K562 (cell line): ENCODE data around the gene SFXN3. TPM values are rescaled to one million over a fixed set of nuclear protein-coding genes. Genes with fewer than 3 reads are reported as not detected.

Experiments
- ARHGAP35 ChIP-seq: fragments of 450-650 bp; IDR thresholded peaks from 2 replicates; pipeline ENCODE4 v1.6.1; 2018; ENCODE audit not compliant: partially characterized antibody
- BRD4 ChIP-seq: fragments of 200-600 bp; sonication (generic); IDR thresholded peaks from 2 replicates; pipeline ENCODE4 v1.6.1; 2017; ENCODE audit warnings: inconsistent platforms
- BRF1 ChIP-seq: IDR thresholded peaks from 3 replicates; pipeline ENCODE4 v1.6.1; 2011; ENCODE audit warnings: borderline replicate concordance, mild to moderate bottlenecking; ENCODE audit not compliant: insufficient read length; ENCODE audit errors: extremely low read depth
- JUN ChIP-seq, 2 experiments: sonication (generic) in 1 of 2; formaldehyde crosslinking in 1 of 2; IDR thresholded peaks; 2 replicates each; pipeline versions ENCODE4 v1.6.1 to v1.8.0; 2012 to 2022; ENCODE audit warnings: borderline replicate concordance in 2 of 2, mild to moderate bottlenecking in 2 of 2, improper control_type of control experiment in 1 of 2, low read depth in 1 of 2, low read length in 1 of 2, missing genetic modification reagents in 1 of 2
- KLF13 ChIP-seq: fragments of 450-650 bp; IDR thresholded peaks from 2 replicates; pipeline ENCODE4 v1.6.1; 2016; ENCODE audit warnings: missing genetic modification characterization, low read depth, mild to moderate bottlenecking, missing compliant biosample characterization, moderate library complexity, borderline replicate concordance
- KLF6 ChIP-seq: fragments of 250-450 bp; sonication (Bioruptor Pico); IDR thresholded peaks from 2 replicates; pipeline ENCODE4 v1.4.0; 2020; ENCODE audit warnings: mild to moderate bottlenecking, moderate library complexity, borderline replicate concordance
- LARP7 ChIP-seq: fragments of 450-650 bp; IDR thresholded peaks from 2 replicates; pipeline ENCODE4 v1.6.1; 2016
- MTA2 ChIP-seq: fragments of 450-650 bp; IDR thresholded peaks from 2 replicates; pipeline ENCODE4 v1.6.1; 2016; ENCODE audit warnings: low read depth
- RNF219 ChIP-seq: fragments of 250-450 bp; sonication (Bioruptor Pico); IDR thresholded peaks from 2 replicates; pipeline ENCODE4 v1.5.0; 2022; ENCODE audit warnings: mild to moderate bottlenecking
- SMC3 ChIP-seq: conservative IDR thresholded peaks from 2 replicates; pipeline ENCODE4 v1.6.1; 2011; ENCODE audit warnings: low read depth, low read length, improper control_type of control experiment; ENCODE audit not compliant: insufficient read depth
- TRIM24 ChIP-seq, 2 experiments: fragments of 450-650 bp; IDR thresholded peaks; 2 replicates each; pipeline ENCODE4 v1.6.1; 2016
- YY1 ChIP-seq, 3 experiments: IDR thresholded peaks; 2 replicates each; pipeline ENCODE4 v1.6.1; 2011; ENCODE audit warnings: low read length in 2 of 3, mild to moderate bottlenecking in 2 of 3, moderate library complexity in 2 of 3, borderline replicate concordance in 1 of 3, control low read depth in 1 of 3, low read depth in 1 of 3; ENCODE audit not compliant: insufficient read depth in 3 of 3, insufficient replicate concordance in 2 of 3, control insufficient read depth in 1 of 3, insufficient read length in 1 of 3; ENCODE audit errors: extremely low read depth in 1 of 3
- ZFP36 ChIP-seq: fragments of 150-350 bp; IDR thresholded peaks from 2 replicates; pipeline ENCODE4 v1.6.1; 2018; ENCODE audit warnings: low read length, low read depth; ENCODE audit not compliant: partially characterized antibody
- ZNF785 ChIP-seq: fragments of 250-450 bp; sonication (Bioruptor Pico); IDR thresholded peaks from 2 replicates; pipeline ENCODE4 v1.4.0; 2020; ENCODE audit warnings: mild to moderate bottlenecking
- polyA plus RNA-seq, 8 experiments: library from polyadenylated mRNA; depleted of rRNA in 4 of 8; stranded (reverse) in 5 of 8; unstranded in 3 of 8; fragments of >200 nt; fragmentation: Nextera tagmentation in 2 of 8; fragmentation: Illumina TruSeq in 1 of 8; extraction: Ambion mirVana in 2 of 8; extraction: Trizol in 1 of 8; gene quantifications; 2 replicates each; pipeline versions ENCODE4 v1.2.1 to v1.2.3, GENCODE V29; 2011 to 2014; ENCODE audit warnings: inconsistent platforms in 1 of 8, missing spikeins in 1 of 8
- total RNA-seq, 7 experiments: library from RNA; depleted of rRNA in 6 of 7; stranded (reverse); fragments of >200 nt in 6 of 7; fragmentation: Illumina TruSeq in 2 of 7; extraction: Trizol in 2 of 7; gene quantifications; 2 replicates each; pipeline versions ENCODE4 v1.2.1 to v1.2.3, GENCODE V29; 2011 to 2021; ENCODE audit warnings: low replicate concordance in 1 of 7
- TF ChIP-seq, protein P1 (sequence below): sonication (generic); formaldehyde crosslinking; IDR thresholded peaks from 2 replicates; pipeline ENCODE4 v1.8.0; 2023; ENCODE audit warnings: mild to moderate bottlenecking, missing genetic modification reagents
- TF ChIP-seq, protein P2 (sequence below): IDR thresholded peaks from 2 replicates; pipeline ENCODE4 v1.6.1; 2011; ENCODE audit warnings: borderline replicate concordance, low read depth, mild to moderate bottlenecking, moderate library complexity, low read length; ENCODE audit not compliant: insufficient read depth, poor library complexity, severe bottlenecking
- TF ChIP-seq, protein P3 (sequence below): sonication (generic); formaldehyde crosslinking; IDR thresholded peaks from 2 replicates; pipeline ENCODE4 v1.8.0; 2022; ENCODE audit warnings: missing genetic modification reagents, mild to moderate bottlenecking, moderate library complexity, borderline replicate concordance

The SFXN3 gene
- total and polyA plus RNA-seq, 9 of the 15 experiments (the other 6 are each of a cell fraction or from before 2014, with no cell fraction given): 0.24 to 4.6 (median 0.86) TPM

DNA sequence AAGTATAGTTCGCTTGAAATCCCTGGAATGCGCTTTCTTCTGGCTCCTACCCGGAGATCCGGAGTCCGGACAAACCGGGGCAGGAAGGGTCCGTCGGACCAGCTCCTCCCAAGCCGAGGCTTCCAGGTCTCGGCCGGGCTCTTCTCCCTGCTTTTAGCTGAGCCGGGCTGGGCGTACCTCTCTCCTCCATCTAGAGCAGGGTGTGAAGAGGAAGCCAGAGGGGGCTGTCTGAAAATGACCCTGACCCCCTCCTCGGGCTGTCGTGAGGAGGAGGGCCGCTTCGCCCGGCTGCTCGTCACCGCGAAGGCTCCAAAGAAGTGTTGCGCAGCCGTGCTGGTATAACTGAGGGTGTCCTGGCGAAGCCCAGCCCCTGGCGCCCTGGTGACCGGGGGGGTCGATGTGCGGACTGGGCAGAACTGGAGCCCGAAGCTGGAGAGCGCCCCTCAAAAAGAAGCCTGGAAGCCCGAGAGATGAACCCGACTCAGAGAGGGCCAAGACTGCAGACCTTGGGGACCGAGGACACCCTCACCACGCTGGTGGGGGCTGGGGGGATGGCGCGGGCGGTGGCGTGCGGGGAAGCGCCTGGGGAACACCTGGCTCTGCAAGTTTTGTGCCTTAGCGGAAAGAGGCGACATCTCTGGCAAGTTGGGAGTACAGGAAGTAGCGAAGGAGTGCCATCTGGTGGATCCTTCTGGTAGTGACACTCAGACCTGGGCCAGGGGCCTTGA is 36.5 kb downstream of the SFXN3 start (continued):
- no peak for TF ChIP-seq TRIM24 (IDR thresholded peaks at IDR 0.05)
- TF ChIP-seq JUN (IDR thresholded peaks at IDR 0.05; ENCODE audit: borderline replicate concordance, low read depth, low read length): no peak
- no peak for TF ChIP-seq JUN (CRISPR knock-in tag; IDR thresholded peaks at IDR 0.05; ENCODE audit: borderline replicate concordance)
- no peak for TF ChIP-seq ZFP36
- peak in 2 of 3 experiments; percentile 28 to 62 for TF ChIP-seq YY1 (IDR thresholded peaks at IDR 0.05; ENCODE audit: borderline replicate concordance in 1 of 3, control insufficient read depth in 1 of 3, extremely low read depth in 1 of 3, insufficient read depth in 3 of 3, insufficient read length in 1 of 3, insufficient replicate concordance in 2 of 3, low read depth in 1 of 3, low read length in 2 of 3)
- TF ChIP-seq, protein P1, sequence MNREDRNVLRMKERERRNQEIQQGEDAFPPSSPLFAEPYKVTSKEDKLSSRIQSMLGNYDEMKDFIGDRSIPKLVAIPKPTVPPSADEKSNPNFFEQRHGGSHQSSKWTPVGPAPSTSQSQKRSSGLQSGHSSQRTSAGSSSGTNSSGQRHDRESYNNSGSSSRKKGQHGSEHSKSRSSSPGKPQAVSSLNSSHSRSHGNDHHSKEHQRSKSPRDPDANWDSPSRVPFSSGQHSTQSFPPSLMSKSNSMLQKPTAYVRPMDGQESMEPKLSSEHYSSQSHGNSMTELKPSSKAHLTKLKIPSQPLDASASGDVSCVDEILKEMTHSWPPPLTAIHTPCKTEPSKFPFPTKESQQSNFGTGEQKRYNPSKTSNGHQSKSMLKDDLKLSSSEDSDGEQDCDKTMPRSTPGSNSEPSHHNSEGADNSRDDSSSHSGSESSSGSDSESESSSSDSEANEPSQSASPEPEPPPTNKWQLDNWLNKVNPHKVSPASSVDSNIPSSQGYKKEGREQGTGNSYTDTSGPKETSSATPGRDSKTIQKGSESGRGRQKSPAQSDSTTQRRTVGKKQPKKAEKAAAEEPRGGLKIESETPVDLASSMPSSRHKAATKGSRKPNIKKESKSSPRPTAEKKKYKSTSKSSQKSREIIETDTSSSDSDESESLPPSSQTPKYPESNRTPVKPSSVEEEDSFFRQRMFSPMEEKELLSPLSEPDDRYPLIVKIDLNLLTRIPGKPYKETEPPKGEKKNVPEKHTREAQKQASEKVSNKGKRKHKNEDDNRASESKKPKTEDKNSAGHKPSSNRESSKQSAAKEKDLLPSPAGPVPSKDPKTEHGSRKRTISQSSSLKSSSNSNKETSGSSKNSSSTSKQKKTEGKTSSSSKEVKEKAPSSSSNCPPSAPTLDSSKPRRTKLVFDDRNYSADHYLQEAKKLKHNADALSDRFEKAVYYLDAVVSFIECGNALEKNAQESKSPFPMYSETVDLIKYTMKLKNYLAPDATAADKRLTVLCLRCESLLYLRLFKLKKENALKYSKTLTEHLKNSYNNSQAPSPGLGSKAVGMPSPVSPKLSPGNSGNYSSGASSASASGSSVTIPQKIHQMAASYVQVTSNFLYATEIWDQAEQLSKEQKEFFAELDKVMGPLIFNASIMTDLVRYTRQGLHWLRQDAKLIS (CRISPR knock-in tag): no peak
- TF ChIP-seq KLF13 (tag): no peak
- TF ChIP-seq KLF6: no peak
- TF ChIP-seq, protein P2, sequence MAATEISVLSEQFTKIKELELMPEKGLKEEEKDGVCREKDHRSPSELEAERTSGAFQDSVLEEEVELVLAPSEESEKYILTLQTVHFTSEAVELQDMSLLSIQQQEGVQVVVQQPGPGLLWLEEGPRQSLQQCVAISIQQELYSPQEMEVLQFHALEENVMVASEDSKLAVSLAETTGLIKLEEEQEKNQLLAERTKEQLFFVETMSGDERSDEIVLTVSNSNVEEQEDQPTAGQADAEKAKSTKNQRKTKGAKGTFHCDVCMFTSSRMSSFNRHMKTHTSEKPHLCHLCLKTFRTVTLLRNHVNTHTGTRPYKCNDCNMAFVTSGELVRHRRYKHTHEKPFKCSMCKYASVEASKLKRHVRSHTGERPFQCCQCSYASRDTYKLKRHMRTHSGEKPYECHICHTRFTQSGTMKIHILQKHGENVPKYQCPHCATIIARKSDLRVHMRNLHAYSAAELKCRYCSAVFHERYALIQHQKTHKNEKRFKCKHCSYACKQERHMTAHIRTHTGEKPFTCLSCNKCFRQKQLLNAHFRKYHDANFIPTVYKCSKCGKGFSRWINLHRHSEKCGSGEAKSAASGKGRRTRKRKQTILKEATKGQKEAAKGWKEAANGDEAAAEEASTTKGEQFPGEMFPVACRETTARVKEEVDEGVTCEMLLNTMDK: no peak
- no peak for TF ChIP-seq ARHGAP35
- TF ChIP-seq RNF219 (CRISPR knock-in tag): no peak
- no peak for TF ChIP-seq BRF1
- TF ChIP-seq BRD4: no peak
- TF ChIP-seq MTA2: no peak; the same call in 1 of the 2 replicates
- TF ChIP-seq ZNF785 (CRISPR knock-in tag): no peak
- TF ChIP-seq, protein P3, sequence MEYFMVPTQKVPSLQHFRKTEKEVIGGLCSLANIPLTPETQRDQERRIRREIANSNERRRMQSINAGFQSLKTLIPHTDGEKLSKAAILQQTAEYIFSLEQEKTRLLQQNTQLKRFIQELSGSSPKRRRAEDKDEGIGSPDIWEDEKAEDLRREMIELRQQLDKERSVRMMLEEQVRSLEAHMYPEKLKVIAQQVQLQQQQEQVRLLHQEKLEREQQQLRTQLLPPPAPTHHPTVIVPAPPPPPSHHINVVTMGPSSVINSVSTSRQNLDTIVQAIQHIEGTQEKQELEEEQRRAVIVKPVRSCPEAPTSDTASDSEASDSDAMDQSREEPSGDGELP: peak; percentile 69; the same call in 1 of the 2 replicates
- peak; percentile 81 for TF ChIP-seq SMC3
- no peak for TF ChIP-seq LARP7
